Gastroesophageal sphincter (tissue), 4 donors: Measurements from ENCODE around the gene TIMMDC1. TPM values are rescaled to one million over a fixed set of nuclear protein-coding genes. Genes with fewer than 3 reads are reported as not detected.

ENCODE experiments used
- ATAC-seq: fragments of 150-250 bp; one replicate; pipeline ENCODE4 v1.9.1; 2016; ENCODE audit warnings: mild to moderate bottlenecking, moderate library complexity
- H3K27ac ChIP-seq, 4 donors: fragments of 200-600 bp; sonication (generic) in 3 of 4; 1 replicate in 3 of 4; 2 replicates in 1 of 4; pipeline ENCODE4 v1.5.1; 2016 to 2019
- H3K27me3 ChIP-seq: fragments of 200-600 bp; sonication (generic); one replicate; pipeline ENCODE4 v1.5.1; 2019
- H3K36me3 ChIP-seq, 2 donors: fragments of 200-600 bp; sonication (generic); one replicate each; pipeline ENCODE4 v1.5.1; 2019; ENCODE audit warnings: control low read depth in 1 of 2
- H3K4me1 ChIP-seq, 3 donors: fragments of 200-600 bp; sonication (generic); 1 replicate in 2 of 3; 2 replicates in 1 of 3; pipeline ENCODE4 v1.5.1; 2016 to 2019; ENCODE audit warnings: control low read depth in 2 of 3
- H3K4me3 ChIP-seq, 2 donors: fragments of 200-600 bp; sonication (generic); one replicate each; pipeline ENCODE4 v1.5.1; 2019; ENCODE audit warnings: mild to moderate bottlenecking in 1 of 2, moderate library complexity in 1 of 2
- H3K9me3 ChIP-seq, 3 donors: fragments of 200-600 bp; sonication (generic); one replicate each; pipeline ENCODE4 v1.5.1; 2017 to 2019; ENCODE audit warnings: control low read depth in 2 of 3
- EP300 ChIP-seq: sonication (generic); formaldehyde crosslinking; IDR thresholded peaks from one replicate; pipeline ENCODE4 v1.6.1; 2017; ENCODE audit warnings: antibody characterized with exemption, mild to moderate bottlenecking
- POLR2A ChIP-seq, 2 donors: fragments of 450-650 bp; IDR thresholded peaks; one replicate each; pipeline ENCODE4 v1.6.1; 2017; ENCODE audit warnings: antibody characterized with exemption in 2 of 2, mild to moderate bottlenecking in 2 of 2, moderate library complexity in 1 of 2
- POLR2AphosphoS5 ChIP-seq: sonication (generic); formaldehyde crosslinking; IDR thresholded peaks from one replicate; pipeline ENCODE4 v1.6.1; 2017; ENCODE audit warnings: antibody characterized with exemption
- WGBS, 2 donors: methylation state at CpG; one replicate each; pipeline ENCODE4 v1.1.5; 2018; ENCODE audit warnings: low coverage in 1 of 2; 5-methylcytosine and 5-hydroxymethylcytosine counted together
- total RNA-seq, 4 donors: library from RNA; depleted of rRNA; stranded (reverse); fragments of >200 nt; gene quantifications; one replicate each; pipeline ENCODE4 v1.1.0, GENCODE V29; 2016
- TF ChIP-seq, protein P1 (sequence below), 4 experiments: fragments of 200-600 bp in 2 of 4; fragments of 450-650 bp in 2 of 4; sonication (generic) in 1 of 4; IDR thresholded peaks; one replicate each; pipeline ENCODE4 v1.5.1; 2017 to 2019; ENCODE audit warnings: antibody characterized with exemption in 4 of 4, mild to moderate bottlenecking in 2 of 4, moderate library complexity in 2 of 4

The TIMMDC1 gene
- total RNA-seq, 4 donors from 2014 or later: 43.9 to 65.7 (median 52.2) TPM

DNA sequence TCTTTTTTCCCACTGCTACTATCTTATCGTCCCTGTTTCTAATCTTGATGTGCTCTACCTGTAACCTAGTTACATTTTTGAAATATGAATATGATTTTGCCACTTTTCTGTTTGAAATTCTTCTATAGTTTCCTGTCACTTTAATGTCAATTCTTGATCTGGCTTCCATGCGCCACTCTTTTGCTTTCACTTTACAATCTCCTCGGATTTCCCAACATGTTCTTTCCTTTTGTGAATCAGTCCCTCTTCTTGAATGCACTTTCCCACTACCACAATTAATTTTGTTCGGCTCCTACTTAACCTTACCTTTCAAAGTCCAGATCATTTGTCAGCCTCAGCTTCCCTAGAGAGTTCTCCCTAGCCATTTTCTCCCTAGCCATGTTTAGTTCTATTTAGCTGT lies 8.3 kb downstream of the TIMMDC1 start:
- peaks cover 0 to 20% (median 0%) of the 10 kb centered on the region in 3 donors for H3K4me1 ChIP-seq
- TF ChIP-seq, protein P1, sequence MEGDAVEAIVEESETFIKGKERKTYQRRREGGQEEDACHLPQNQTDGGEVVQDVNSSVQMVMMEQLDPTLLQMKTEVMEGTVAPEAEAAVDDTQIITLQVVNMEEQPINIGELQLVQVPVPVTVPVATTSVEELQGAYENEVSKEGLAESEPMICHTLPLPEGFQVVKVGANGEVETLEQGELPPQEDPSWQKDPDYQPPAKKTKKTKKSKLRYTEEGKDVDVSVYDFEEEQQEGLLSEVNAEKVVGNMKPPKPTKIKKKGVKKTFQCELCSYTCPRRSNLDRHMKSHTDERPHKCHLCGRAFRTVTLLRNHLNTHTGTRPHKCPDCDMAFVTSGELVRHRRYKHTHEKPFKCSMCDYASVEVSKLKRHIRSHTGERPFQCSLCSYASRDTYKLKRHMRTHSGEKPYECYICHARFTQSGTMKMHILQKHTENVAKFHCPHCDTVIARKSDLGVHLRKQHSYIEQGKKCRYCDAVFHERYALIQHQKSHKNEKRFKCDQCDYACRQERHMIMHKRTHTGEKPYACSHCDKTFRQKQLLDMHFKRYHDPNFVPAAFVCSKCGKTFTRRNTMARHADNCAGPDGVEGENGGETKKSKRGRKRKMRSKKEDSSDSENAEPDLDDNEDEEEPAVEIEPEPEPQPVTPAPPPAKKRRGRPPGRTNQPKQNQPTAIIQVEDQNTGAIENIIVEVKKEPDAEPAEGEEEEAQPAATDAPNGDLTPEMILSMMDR (IDR thresholded peaks at IDR 0.05): no peak
- TF ChIP-seq POLR2AphosphoS5 (no peak), POLR2A (IDR thresholded peaks at IDR 0.05) (no peak), EP300 (no peak)
- 67 to 89% methylated on average over 4 of the region's 4 CpGs for WGBS, 2 donors

DNA sequence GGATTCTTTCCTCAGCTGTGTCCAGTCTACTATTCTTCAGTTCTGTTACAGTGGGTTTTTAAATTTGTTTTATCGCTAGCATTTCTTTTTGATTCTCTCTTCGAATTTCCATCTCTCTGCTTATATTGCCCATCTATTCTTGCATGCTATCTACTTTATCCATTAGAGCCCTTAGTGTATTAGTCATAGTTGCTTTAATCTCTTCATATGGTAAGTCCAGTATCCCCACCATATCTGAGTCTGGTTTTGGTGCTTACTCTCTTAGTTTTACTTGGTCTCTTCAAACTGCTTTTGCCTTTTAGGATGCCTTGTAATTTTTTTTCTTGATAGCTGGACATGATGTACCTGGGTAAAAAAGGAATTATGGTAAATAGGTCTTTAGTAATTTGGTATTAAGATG lies 9.1 kb downstream of the TIMMDC1 start:
- H3K36me3 ChIP-seq: peaks cover 9 to 92% of the 10 kb centered on the region in 2 donors
- no peak overlapping the region for H3K4me3 ChIP-seq
- H3K9me3 ChIP-seq: no peaks in the 10 kb centered on the region
- 88 to 100% methylated on average over 2 of the region's 2 CpGs for WGBS, 2 donors
- ATAC-seq: no peak
- H3K27me3 ChIP-seq: no peaks in the 10 kb centered on the region
- no peak overlapping the region for H3K27ac ChIP-seq
- peaks cover 0 to 12% (median 0%) of the 10 kb centered on the region in 3 donors for H3K4me1 ChIP-seq
- no peak for TF ChIP-seq POLR2AphosphoS5
- no peak for TF ChIP-seq POLR2A (IDR thresholded peaks at IDR 0.05)
- TF ChIP-seq EP300: no peak
- TF ChIP-seq, protein P1 (IDR thresholded peaks at IDR 0.05): no peak

More for the DNA sequence above, 8.3 kb downstream of the TIMMDC1 start:
- ATAC-seq: no peak
- Histone ChIP-seq H3K9me3 (no peaks in the 10 kb centered on the region), H3K27ac (no peak overlapping the region), H3K27me3 (no peaks in the 10 kb centered on the region), H3K4me3 (no peak overlapping the region), H3K36me3 (peaks cover 9 to 86% of the 10 kb centered on the region in 2 donors)

DNA sequence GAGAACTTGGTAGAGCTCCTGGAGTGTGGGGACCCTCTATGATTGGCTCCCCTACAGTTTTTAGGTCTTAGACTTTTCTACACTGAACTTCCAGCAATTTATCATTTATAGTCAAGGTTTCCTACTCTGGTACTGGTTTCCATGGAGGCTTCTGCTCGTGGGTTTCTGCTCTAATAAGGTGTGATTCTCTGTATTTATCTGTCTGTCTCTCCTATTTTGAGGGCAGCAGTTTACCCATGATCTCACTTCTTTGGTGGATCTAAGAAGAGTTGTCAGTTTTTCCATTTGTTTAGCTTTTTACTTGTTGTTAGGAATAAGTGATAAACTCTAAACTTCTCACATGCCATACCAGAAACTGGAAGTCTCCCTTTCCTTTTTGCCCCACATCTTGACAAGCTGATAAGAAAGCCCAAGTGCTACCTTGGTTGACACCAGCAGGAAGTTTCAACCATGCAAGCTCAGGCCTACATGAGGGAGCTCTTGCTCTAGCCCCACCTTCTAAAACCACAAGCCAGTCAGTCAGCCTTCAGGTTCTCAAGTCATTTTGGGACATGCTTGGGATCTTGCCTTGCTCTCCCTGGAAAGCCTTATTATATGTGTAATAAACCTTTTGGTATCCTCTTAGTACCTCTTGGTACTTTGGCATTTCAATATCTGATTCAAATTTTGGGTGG lies 10.0 kb downstream of the TIMMDC1 start:
- no peaks in the 10 kb centered on the region for H3K9me3 ChIP-seq
- no peak overlapping the region for H3K4me3 ChIP-seq
- H3K4me1 ChIP-seq: peaks cover 0 to 8% (median 0%) of the 10 kb centered on the region in 3 donors
- H3K27me3 ChIP-seq: no peaks in the 10 kb centered on the region
- peaks cover 9 to 92% of the 10 kb centered on the region in 2 donors for H3K36me3 ChIP-seq
- no peak for ATAC-seq
- TF ChIP-seq EP300: no peak
- no peak for TF ChIP-seq POLR2AphosphoS5
- TF ChIP-seq, protein P1 (IDR thresholded peaks at IDR 0.05): no peak
- no peak for TF ChIP-seq POLR2A (IDR thresholded peaks at IDR 0.05)
- 38 to 67% methylated on average over 1 of the region's 1 CpG for WGBS, 2 donors
- peak overlapping the region in 1 of 4 donors; percentile 4 for H3K27ac ChIP-seq

DNA sequence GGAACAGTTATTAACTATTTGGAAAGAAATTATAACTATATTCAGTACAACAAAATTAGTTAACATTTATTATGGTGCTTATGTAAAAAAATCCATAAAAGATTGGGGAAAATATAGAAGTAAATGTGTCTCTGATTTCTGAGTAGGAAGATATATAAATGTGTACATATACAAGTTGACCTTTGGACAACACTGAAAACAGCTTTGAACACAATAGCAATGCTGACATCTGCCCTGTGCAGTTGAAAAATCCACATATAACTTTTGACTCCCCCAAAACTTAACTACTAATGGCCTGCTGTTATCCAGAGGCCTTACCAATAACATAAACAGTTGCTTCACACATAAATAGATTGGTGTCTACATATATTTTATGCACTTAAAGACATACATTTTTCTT lies 12.3 kb downstream of the TIMMDC1 start:
- no peaks in the 10 kb centered on the region for H3K9me3 ChIP-seq
- no peak overlapping the region for H3K4me3 ChIP-seq
- no peak overlapping the region for H3K27ac ChIP-seq
- peaks cover under 1 to 92% of the 10 kb centered on the region in 2 donors for H3K36me3 ChIP-seq
- TF ChIP-seq EP300 (no peak), POLR2AphosphoS5 (no peak), POLR2A (IDR thresholded peaks at IDR 0.05) (no peak)
- TF ChIP-seq, protein P1 (IDR thresholded peaks at IDR 0.05): no peak
- peaks cover 0 to 5% (median 0%) of the 10 kb centered on the region in 3 donors for H3K4me1 ChIP-seq
- no peak for ATAC-seq
- no peaks in the 10 kb centered on the region for H3K27me3 ChIP-seq

DNA sequence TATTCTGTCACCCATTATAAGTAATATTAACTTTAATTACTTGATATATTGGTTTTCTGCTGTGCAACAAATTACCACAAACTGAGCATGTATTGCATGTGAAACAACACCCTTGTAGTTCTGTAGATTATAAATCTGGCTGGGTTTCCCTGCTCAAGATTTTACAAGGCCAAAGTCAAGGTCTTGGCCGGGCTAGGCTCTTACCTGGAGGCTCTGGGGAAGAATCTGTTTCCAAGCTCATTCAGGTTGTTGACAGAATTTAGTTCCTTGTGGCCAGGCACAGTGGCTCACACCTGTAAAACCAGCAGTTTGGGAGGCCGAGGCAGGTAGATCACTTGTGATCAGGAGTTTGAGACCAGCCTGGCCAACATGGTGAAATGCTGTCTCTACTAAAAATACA lies 16.3 kb downstream of the TIMMDC1 start:
- peaks cover 0 to 24% (median 0%) of the 10 kb centered on the region in 3 donors for H3K4me1 ChIP-seq
- no peak for ATAC-seq
- 100% methylated on average over 1 of the region's 2 CpGs; no CpG with 5 or more reads in 1 of the 2 donors for WGBS, 2 donors
- H3K27me3 ChIP-seq: no peaks in the 10 kb centered on the region
- H3K27ac ChIP-seq: peak overlapping the region in 2 of 4 donors; percentile 29 to 80
- H3K36me3 ChIP-seq: peaks cover 4 to 89% of the 10 kb centered on the region in 2 donors
- TF ChIP-seq, protein P1 (IDR thresholded peaks at IDR 0.05): no peak
- TF ChIP-seq POLR2AphosphoS5 (no peak), POLR2A (IDR thresholded peaks at IDR 0.05) (no peak), EP300 (no peak)
- no peaks in the 10 kb centered on the region for H3K9me3 ChIP-seq
- no peak overlapping the region for H3K4me3 ChIP-seq
